HepG2 (cell line): Measurements from ENCODE around the gene MVK. TPM values are rescaled to one million over a fixed set of nuclear protein-coding genes. Genes with fewer than 3 reads are reported as not detected.

ENCODE experiments used
- ATAC-seq: fragments of 200-7000 bp; cut with Tn5 transposase; 3 replicates; pipeline ENCODE4 v1.9.1; 2020; ENCODE audit warnings: mild to moderate bottlenecking, moderate library complexity
- BruUV-seq: library from RNA; stranded (reverse); fragments of 400-500 nt; replicated peaks from 2 replicates; lab custom pipeline; 2021; lab: Mats Ljungman, UMichigan
- CTCF ChIA-PET: fragments of 300-600 bp; formaldehyde crosslinking; extraction: SDS; loops from one replicate; lab custom pipeline; 2021; ENCODE audit warnings: low total read pairs, inconsistent platforms, low intra/inter-chr PET ratio; lab: Yijun Ruan, JAX
- POLR2A ChIA-PET: fragments of 350-600 bp; sonication (Branson Sonifier 250); formaldehyde crosslinking; loops from one replicate; lab custom pipeline; 2020; ENCODE audit warnings: antibody characterized with exemption, inconsistent platforms; lab: Yijun Ruan, JAX
- DNase-seq: peaks from one replicate; pipeline ENCODE4 v3.0.0-alpha.2; 2015; ENCODE audit warnings: low spot score
- FAIRE-seq: peaks from 3 replicates; lab custom pipeline; 2011; peaks lifted over from hg19 to GRCh38; lab: Jason Lieb, UNC
- H2AFZ ChIP-seq: one replicate; pipeline ENCODE4 v1.6.1; 2011; ENCODE audit warnings: low read length, inconsistent platforms
- H3K27ac ChIP-seq: fragments of 300-600 bp; 3 replicates; pipeline ENCODE4 v1.8.0; 2011; ENCODE audit warnings: mixed run types, mild to moderate bottlenecking, mixed read lengths, low read length, inconsistent platforms; ENCODE audit not compliant: insufficient read depth; ENCODE audit errors: extremely low read length
- H3K27me3 ChIP-seq, 2 experiments: fragments of 200-600 bp in 1 of 2; 2 replicates in 1 of 2; 3 replicates in 1 of 2; pipeline versions ENCODE4 v1.6.0 to v1.8.0; 2011; ENCODE audit warnings: low read length in 2 of 2, mild to moderate bottlenecking in 2 of 2, moderate library complexity in 2 of 2, inconsistent platforms in 1 of 2; ENCODE audit not compliant: insufficient read depth in 2 of 2, control insufficient read depth in 1 of 2
- H3K36me3 ChIP-seq, 2 experiments: fragments of 200-600 bp in 1 of 2; replicated peaks in 1 of 2; 2 replicates in 1 of 2; 3 replicates in 1 of 2; pipeline versions ENCODE4 v1.5.1 to v1.8.0; 2011; ENCODE audit warnings: low read length in 2 of 2, inconsistent platforms in 1 of 2; ENCODE audit not compliant: insufficient read depth in 2 of 2, control insufficient read depth in 1 of 2
- H3K4me1 ChIP-seq: 2 replicates; pipeline ENCODE4 v1.5.1; 2012; ENCODE audit warnings: low read length, inconsistent platforms; ENCODE audit not compliant: insufficient read depth
- H3K4me2 ChIP-seq: 2 replicates; pipeline ENCODE4 v1.6.0; 2011; ENCODE audit warnings: low read depth, low read length, inconsistent platforms
- H3K4me3 ChIP-seq, 3 experiments: fragments of 200-600 bp in 1 of 3; sonication (generic), shearing (Covaris generic) in 1 of 3; replicated peaks in 1 of 3; 2 replicates each; pipeline ENCODE4 v1.5.1; 2011 to 2016; ENCODE audit warnings: low read length in 3 of 3, inconsistent platforms in 2 of 3, low read depth in 2 of 3, mild to moderate bottlenecking in 2 of 3, control low read depth in 1 of 3, mixed read lengths in 1 of 3; ENCODE audit not compliant: insufficient read depth in 1 of 3
- H3K79me2 ChIP-seq: one replicate; pipeline ENCODE4 v1.6.1; 2011; ENCODE audit warnings: low read length, inconsistent platforms; ENCODE audit not compliant: insufficient read depth
- H3K9ac ChIP-seq: 2 replicates; pipeline ENCODE4 v1.6.0; 2011; ENCODE audit warnings: mild to moderate bottlenecking, low read depth, low read length, inconsistent platforms; ENCODE audit not compliant: insufficient read depth
- H3K9me3 ChIP-seq: 2 replicates; pipeline ENCODE4 v1.5.1; 2012; ENCODE audit warnings: mild to moderate bottlenecking, low read length
- H4K20me1 ChIP-seq: 2 replicates; pipeline ENCODE4 v1.6.0; 2011; ENCODE audit warnings: inconsistent platforms, mild to moderate bottlenecking, low read length, moderate library complexity; ENCODE audit not compliant: insufficient read depth
- ELF3 ChIP-seq: IDR thresholded peaks from 2 replicates; pipeline ENCODE4 v1.6.1; 2016; ENCODE audit warnings: missing genetic modification reagents, missing compliant biosample characterization
- HNF4A ChIP-seq: sonication (generic); formaldehyde crosslinking; IDR thresholded peaks from 2 replicates; pipeline ENCODE4 v1.4.0; 2020; ENCODE audit warnings: missing genetic modification reagents
- SOX6 ChIP-seq, 2 experiments: fragments of 450-650 bp in 1 of 2; sonication (generic) in 1 of 2; formaldehyde crosslinking in 1 of 2; IDR thresholded peaks; 2 replicates each; pipeline versions ENCODE4 v1.4.0 to v1.6.1; 2017 to 2020; ENCODE audit warnings: antibody characterized with exemption in 1 of 2, mild to moderate bottlenecking in 1 of 2, missing genetic modification reagents in 1 of 2
- ZSCAN9 ChIP-seq: IDR thresholded peaks from 2 replicates; pipeline ENCODE4 v1.6.1; 2016; ENCODE audit warnings: borderline replicate concordance
- WGBS: methylation state at CpG from one replicate; pipeline ENCODE4 v1.1.6; 2017; ENCODE audit warnings: low lambda C conversion rate; 5-methylcytosine and 5-hydroxymethylcytosine counted together
- in situ Hi-C: cut with HindIII; loops from 2 replicates; pipeline ENCODE4 v1.10.0; 2017; ENCODE audit warnings: low pct_unique_long_range_greater_than_20kb; ENCODE audit not compliant: extremely low pct_ligation_motif_present
- intact Hi-C: fragments of 100-400 bp; cut with micrococcal nuclease; formaldehyde crosslinking; loops from one replicate; pipeline ENCODE4 v1.10.0; 2022; ENCODE audit not compliant: unreplicated experiment
- polyA plus RNA-seq, 8 experiments: library from polyadenylated mRNA; depleted of rRNA in 3 of 8; stranded (reverse) in 7 of 8; unstranded in 1 of 8; fragments of >200 nt; fragmentation: Illumina TruSeq in 4 of 8; extraction: Trizol in 4 of 8; gene quantifications; 2 replicates each; pipeline versions ENCODE4 v1.2.1 to v1.2.3, GENCODE V29; 2011 to 2016; ENCODE audit warnings: low read depth in 4 of 8, missing spikeins in 1 of 8, mixed read lengths in 1 of 8; ENCODE audit not compliant: insufficient read depth in 1 of 8
- total RNA-seq, 5 experiments: library from RNA; depleted of rRNA; stranded (reverse); fragments of >200 nt; fragmentation: Illumina TruSeq; extraction: Trizol; gene quantifications; 2 replicates each; pipeline ENCODE4 v1.2.3, GENCODE V29; 2016; ENCODE audit warnings: low read depth in 1 of 5
- TF ChIP-seq, protein P1 (sequence below): sonication (generic); IDR thresholded peaks from 2 replicates; pipeline ENCODE4 v1.6.1; 2016; ENCODE audit warnings: low read depth, borderline replicate concordance
- TF ChIP-seq, protein P2 (sequence below): sonication (generic); formaldehyde crosslinking; IDR thresholded peaks from 2 replicates; pipeline ENCODE4 v1.9.0; 2022; ENCODE audit warnings: missing genetic modification reagents, mild to moderate bottlenecking, borderline replicate concordance

The MVK gene
- total and polyA plus RNA-seq, 2 of the 13 experiments (the other 11 are each of a cell fraction or from before 2014, with no cell fraction given): 11.6 to 66.9 TPM

DNA sequence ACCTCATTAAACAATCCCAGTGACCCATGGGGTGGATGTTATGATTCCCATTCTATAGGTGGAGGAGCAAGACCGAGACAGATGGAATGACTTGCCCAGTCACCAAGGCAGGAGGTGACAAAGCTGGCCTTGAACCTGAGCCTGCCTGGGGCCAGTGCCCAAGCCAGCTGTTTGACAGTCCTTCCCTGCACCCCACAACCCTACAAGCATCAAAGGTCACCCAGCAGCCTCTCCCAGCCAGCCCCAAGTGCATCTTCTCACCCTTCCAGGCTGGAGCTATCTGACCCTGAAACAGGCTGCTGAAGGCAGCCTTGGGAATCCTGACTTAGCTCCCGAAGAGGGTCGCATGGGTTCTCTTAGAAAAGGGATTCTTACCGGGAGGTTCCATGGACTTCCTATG is 20.6 kb upstream of the MVK start:
- H3K79me2 ChIP-seq: no peaks in the 10 kb centered on the region
- in situ Hi-C loops: no loop called here
- H3K4me2 ChIP-seq: 0 out of 2 replicates have a peak overlapping the region, but pooled peaks have one; percentile 15
- FAIRE-seq: no peak
- no peaks in the 10 kb centered on the region for H3K9me3 ChIP-seq
- H3K9ac ChIP-seq: no peak overlapping the region
- H3K27ac ChIP-seq: no peak overlapping the region
- peaks cover 62% of the 10 kb centered on the region for H3K4me1 ChIP-seq
- no peak overlapping the region for H3K4me3 ChIP-seq
- H3K27me3 ChIP-seq: peaks cover 6 to 39% of the 10 kb centered on the region in 2 experiments
- intact Hi-C loops: no loop called here
- no peak for TF ChIP-seq ELF3 (CRISPR knock-in tag)
- TF ChIP-seq, protein P1, sequence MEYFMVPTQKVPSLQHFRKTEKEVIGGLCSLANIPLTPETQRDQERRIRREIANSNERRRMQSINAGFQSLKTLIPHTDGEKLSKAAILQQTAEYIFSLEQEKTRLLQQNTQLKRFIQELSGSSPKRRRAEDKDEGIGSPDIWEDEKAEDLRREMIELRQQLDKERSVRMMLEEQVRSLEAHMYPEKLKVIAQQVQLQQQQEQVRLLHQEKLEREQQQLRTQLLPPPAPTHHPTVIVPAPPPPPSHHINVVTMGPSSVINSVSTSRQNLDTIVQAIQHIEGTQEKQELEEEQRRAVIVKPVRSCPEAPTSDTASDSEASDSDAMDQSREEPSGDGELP: peak; percentile 44; the same call in 1 of the 2 replicates
- no TSS peak for BruUV-seq
- no peak for DNase-seq
- no peak overlapping the region for H2AFZ ChIP-seq
- ATAC-seq: peak; percentile 17
- WGBS: 0% methylated on average over 4 of the region's 4 CpGs
- ChIA-PET POLR2A (interaction anchor here (1.0 to 3.8 kb wide), 2 partner anchors 20 to 41 kb away, joined by 3 to 18 read pairs; partner anchors contain the start of genes MMAB and MVK), CTCF (no interaction called here)
- H3K36me3 ChIP-seq: no peaks in the 10 kb centered on the region; a peak in 1 of 5 replicates
- H4K20me1 ChIP-seq: no peaks in the 10 kb centered on the region

DNA sequence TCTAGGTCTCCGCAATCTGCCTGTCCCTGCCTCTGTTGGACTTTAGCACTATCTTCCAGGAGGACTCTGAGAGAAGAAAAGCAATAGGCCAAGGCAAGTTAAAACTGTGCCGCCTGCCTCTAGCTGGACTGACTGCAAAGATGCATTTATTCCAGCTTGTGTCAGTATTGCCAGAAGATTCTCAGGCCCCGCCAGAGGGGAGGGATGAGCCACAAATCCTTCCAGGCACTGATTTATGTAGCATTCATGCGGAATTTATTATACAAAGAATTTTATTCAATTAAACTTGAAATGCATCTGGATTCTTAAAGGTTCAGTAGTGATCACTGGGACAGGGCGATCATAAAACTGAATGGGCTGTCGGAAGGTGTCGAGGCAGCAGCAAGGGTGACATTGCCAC is 20.1 kb upstream of the MVK start:
- no peak for DNase-seq
- 0 out of 2 replicates have a peak overlapping the region, but pooled peaks have one; percentile 15 for H3K4me2 ChIP-seq
- CTCF ChIA-PET: no interaction called here
- whole genome bisulfite sequencing: 48% methylated on average over 7 of the region's 7 CpGs
- no peak overlapping the region for H3K4me3 ChIP-seq
- TF ChIP-seq HNF4A: 0 out of 2 replicates have a peak, but pooled peaks have one; percentile 0
- TF ChIP-seq SOX6 (IDR thresholded peaks at IDR 0.05): no peak
- TF ChIP-seq SOX6 (CRISPR knock-in tag; IDR thresholded peaks at IDR 0.05): 0 out of 2 replicates have a peak, but pooled peaks have one; percentile 4
- TF ChIP-seq, protein P2, sequence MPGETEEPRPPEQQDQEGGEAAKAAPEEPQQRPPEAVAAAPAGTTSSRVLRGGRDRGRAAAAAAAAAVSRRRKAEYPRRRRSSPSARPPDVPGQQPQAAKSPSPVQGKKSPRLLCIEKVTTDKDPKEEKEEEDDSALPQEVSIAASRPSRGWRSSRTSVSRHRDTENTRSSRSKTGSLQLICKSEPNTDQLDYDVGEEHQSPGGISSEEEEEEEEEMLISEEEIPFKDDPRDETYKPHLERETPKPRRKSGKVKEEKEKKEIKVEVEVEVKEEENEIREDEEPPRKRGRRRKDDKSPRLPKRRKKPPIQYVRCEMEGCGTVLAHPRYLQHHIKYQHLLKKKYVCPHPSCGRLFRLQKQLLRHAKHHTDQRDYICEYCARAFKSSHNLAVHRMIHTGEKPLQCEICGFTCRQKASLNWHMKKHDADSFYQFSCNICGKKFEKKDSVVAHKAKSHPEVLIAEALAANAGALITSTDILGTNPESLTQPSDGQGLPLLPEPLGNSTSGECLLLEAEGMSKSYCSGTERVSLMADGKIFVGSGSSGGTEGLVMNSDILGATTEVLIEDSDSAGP (CRISPR knock-in tag): 0 out of 2 replicates have a peak, but pooled peaks have one; percentile 8
- no peak for TF ChIP-seq ZSCAN9
- in situ Hi-C loops: no loop called here
- BruUV-seq: no TSS peak
- H4K20me1 ChIP-seq: no peaks in the 10 kb centered on the region
- H3K27ac ChIP-seq: no peak overlapping the region
- no peaks in the 10 kb centered on the region for H3K79me2 ChIP-seq
- intact Hi-C loops: no loop called here
- ATAC-seq: peak; percentile 5
- FAIRE-seq: no peak
- H2AFZ ChIP-seq: no peak overlapping the region
- H3K27me3 ChIP-seq: peaks cover 4 to 34% of the 10 kb centered on the region in 2 experiments
- H3K9me3 ChIP-seq: no peaks in the 10 kb centered on the region
- H3K36me3 ChIP-seq: no peaks in the 10 kb centered on the region; a peak in 1 of 5 replicates
- H3K9ac ChIP-seq: no peak overlapping the region
- peaks cover 67% of the 10 kb centered on the region for H3K4me1 ChIP-seq
- POLR2A ChIA-PET: interaction anchor here (1.0 to 3.8 kb wide), 2 partner anchors 19 to 41 kb away, joined by 3 to 18 read pairs; partner anchors contain the start of genes MMAB and MVK
